ENCODE measurements around the gene MAML3.

The MAML3 gene

DNA sequence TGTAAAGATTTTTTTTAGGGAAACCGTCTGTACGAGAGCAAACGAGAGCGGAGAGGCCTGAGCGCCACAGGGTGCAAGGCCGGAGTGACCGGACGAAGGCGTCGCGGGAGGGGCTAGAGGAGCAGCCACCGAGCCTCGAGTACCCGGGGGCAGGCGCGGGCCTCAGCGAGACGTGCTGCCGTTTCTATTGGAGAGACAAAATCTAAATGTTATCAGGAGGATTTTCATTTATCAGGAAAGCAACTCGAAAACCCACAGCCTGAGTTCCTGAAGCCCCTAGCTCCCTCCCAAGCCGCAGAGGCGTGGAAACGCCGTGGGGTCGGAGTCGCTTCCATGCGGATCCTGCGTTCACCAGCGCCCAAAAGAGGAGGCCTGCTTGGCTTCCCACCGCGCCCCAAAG is 294.1 kb downstream of the MAML3 start:
- H3K4me3 ChIP-seq (ENCODE audit: control insufficient read depth, low read depth, low read length) = no peak overlapping the region
- no peak for DNase-seq (ENCODE audit: low read depth)
- TF ChIP-seq, protein P1, sequence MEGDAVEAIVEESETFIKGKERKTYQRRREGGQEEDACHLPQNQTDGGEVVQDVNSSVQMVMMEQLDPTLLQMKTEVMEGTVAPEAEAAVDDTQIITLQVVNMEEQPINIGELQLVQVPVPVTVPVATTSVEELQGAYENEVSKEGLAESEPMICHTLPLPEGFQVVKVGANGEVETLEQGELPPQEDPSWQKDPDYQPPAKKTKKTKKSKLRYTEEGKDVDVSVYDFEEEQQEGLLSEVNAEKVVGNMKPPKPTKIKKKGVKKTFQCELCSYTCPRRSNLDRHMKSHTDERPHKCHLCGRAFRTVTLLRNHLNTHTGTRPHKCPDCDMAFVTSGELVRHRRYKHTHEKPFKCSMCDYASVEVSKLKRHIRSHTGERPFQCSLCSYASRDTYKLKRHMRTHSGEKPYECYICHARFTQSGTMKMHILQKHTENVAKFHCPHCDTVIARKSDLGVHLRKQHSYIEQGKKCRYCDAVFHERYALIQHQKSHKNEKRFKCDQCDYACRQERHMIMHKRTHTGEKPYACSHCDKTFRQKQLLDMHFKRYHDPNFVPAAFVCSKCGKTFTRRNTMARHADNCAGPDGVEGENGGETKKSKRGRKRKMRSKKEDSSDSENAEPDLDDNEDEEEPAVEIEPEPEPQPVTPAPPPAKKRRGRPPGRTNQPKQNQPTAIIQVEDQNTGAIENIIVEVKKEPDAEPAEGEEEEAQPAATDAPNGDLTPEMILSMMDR (IDR thresholded peaks at IDR 0.05; ENCODE audit: control insufficient read depth, insufficient read depth, low read depth, low read length, missing control alignments) = no peak

DNA sequence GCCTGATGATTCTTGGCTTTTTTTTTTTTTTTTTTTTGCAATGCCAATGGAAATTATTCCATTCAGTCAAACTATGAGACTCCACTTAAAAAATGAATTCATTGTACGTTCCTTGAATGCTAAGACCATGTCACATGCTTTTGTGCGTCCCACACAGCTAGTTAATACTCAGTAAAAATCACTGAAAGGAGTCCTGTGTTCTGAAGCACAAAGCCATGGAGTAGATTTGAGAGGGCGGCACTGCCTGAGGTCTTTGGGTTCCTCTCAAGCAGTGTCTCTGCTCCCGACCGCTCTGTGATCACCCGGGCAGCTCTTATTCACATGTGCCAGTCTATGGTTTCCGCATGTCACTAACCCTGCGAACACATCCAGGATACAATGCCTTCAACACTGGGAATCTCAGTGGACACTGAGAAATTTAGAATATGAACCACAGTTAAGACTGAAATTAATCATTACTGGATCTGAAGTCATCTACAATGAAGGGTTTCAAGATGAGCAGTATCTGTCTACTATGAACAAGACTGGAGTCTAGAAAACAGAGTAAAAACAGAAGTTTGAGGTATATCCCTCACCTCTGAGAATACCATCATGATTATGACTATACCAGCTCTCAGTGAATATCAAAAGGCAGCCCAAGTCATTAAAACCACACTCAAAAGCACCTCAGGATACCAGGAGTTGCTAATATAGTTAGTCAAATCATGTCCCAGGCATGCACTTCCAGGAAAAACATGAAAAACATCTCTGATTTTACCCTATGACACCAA is 295.4 kb downstream of the MAML3 start:
- no peak for DNase-seq (ENCODE audit: low read depth)
- no peak overlapping the region for H3K4me3 ChIP-seq (ENCODE audit: control insufficient read depth, low read depth, low read length)
- TF ChIP-seq, protein P1 (IDR thresholded peaks at IDR 0.05; ENCODE audit: control insufficient read depth, insufficient read depth, low read depth, low read length, missing control alignments) = no peak

DNA sequence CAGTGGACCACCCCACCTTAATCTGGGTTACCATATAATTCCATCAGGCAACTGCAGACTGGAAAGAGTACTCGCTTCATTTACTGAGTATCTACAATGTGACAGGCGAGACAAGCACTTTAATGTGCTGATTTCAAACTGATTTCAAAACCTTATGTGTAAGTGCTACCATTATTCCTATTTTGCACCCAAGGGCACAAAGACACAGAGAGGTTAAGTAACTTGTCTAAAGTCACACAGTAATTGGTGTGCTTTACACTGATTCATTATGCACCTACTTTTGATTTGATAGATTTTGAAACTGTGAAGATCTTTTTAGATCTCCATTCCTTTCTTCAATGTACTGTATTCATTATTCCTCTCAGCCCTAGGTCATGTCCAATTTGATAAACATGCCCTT is 296.0 kb downstream of the MAML3 start:
- TF ChIP-seq, protein P1 (IDR thresholded peaks at IDR 0.05; ENCODE audit: control insufficient read depth, insufficient read depth, low read depth, low read length, missing control alignments) = no peak

DNA sequence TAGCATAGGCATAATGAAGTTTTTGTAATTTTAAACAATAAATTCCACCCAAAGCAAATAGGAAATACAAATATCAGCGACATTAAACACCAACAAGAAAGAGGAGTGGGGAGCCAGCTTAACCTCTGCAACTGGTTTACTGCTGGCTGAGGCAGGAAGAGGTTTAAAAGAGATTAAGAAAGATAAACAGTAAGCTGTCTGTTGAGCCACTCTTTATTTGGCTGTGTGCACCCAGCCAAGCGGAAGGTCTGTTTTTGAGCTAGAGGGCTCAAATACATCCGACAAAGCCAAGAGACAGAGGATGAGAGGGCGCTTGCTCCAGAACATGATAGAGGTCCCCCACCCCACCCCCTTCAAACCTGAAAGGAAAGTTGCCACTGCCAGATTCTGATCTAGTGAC is 297.0 kb downstream of the MAML3 start:
- TF ChIP-seq, protein P1 (IDR thresholded peaks at IDR 0.05; ENCODE audit: control insufficient read depth, insufficient read depth, low read depth, low read length, missing control alignments) = no peak
- no peak for DNase-seq (ENCODE audit: low read depth)
- no peak overlapping the region for H3K4me3 ChIP-seq (ENCODE audit: control insufficient read depth, low read depth, low read length)

More for the DNA sequence above, 296.0 kb downstream of the MAML3 start:
- no peak overlapping the region for H3K4me3 ChIP-seq (ENCODE audit: control insufficient read depth, low read depth, low read length)
- DNase-seq (ENCODE audit: low read depth) = no peak

DNA sequence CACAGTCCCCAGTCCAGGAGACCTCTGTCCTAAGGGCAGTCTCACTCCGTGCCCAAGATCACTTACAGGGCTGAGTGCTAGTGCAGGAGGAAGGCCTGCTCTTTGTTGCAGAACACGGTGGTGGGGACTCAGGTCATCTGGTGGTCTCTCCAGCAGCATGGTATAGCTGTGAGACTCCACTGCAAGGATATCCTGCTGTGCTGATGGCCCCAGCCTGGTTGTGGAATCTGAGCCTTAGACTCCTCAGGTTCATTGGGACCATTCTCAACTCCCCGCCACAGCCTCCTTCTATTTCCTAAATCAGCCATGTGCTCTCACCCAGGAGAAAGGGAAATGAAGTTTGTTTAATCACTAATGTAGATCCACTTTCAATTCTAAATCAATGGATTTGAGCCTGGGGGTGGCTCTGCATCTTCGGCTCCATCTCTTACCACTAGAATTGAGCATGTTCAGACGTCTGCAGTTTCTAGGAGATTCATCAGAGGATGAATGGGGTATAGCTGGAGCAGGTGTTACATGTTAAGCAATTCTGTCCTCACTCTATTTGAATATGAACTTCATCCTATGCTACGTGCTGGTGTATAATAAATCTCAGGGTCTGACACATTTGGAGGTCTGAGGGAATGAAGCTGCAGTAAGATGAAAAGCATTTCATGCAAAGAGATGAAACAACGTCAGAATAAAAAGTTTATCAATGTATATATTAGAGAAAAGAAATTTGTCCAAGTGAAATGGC is 299.1 kb downstream of the MAML3 start:
- TF ChIP-seq, protein P1 (IDR thresholded peaks at IDR 0.05; ENCODE audit: control insufficient read depth, insufficient read depth, low read depth, low read length, missing control alignments) = no peak
- no peak overlapping the region for H3K4me3 ChIP-seq (ENCODE audit: control insufficient read depth, low read depth, low read length)
- no peak for DNase-seq (ENCODE audit: low read depth)

DNA sequence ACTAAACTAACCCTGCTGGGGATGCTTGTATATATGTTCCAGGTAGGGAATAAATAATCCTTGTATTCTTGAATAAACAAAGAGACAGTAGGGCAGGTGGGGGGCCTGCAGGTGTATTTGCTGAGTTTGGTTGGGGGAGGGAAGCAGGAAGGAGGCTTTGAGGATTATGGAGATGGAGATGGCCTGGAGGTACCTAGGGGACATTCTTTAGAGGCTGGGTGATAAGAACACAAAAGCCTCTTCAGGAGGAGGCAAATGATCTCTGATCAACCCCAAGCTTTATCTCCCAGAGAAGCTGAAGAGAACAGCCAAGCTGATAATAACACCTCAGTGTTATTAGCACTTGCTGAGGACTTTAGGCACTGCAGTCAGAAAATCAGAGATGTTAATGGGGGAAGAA is 300.7 kb downstream of the MAML3 start:
- no peak overlapping the region for H3K4me3 ChIP-seq (ENCODE audit: control insufficient read depth, low read depth, low read length)
- TF ChIP-seq, protein P1 (IDR thresholded peaks at IDR 0.05; ENCODE audit: control insufficient read depth, insufficient read depth, low read depth, low read length, missing control alignments) = no peak
- no peak for DNase-seq (ENCODE audit: low read depth)

Data from AG09309 (cell line).